Fibroblast of lung (primary cell): ENCODE measurements around the gene ACAA1. TPM values are rescaled to one million over a fixed set of nuclear protein-coding genes. Genes with fewer than 3 reads are reported as not detected.
A peak's percentile ranks its signal among the peaks of the same experiment; 100 is the strongest.

Experiments used
- DNase-seq, 2 donors: peaks; one replicate each; pipeline versions ENCODE4 v3.0.0 to v3.0.0-alpha.2; 2010; ENCODE audit warnings: low read depth in 2 of 2
- H2AFZ ChIP-seq: 2 replicates; pipeline ENCODE4 v1.5.1; 2012; ENCODE audit warnings: low read length, control low read depth, inconsistent platforms
- H3K27ac ChIP-seq: 2 replicates; pipeline ENCODE4 v1.5.1; 2011; ENCODE audit warnings: low read length, control low read depth; ENCODE audit not compliant: insufficient read depth
- H3K27me3 ChIP-seq: 2 replicates; pipeline ENCODE4 v1.5.1; 2011; ENCODE audit warnings: mild to moderate bottlenecking, low read length; ENCODE audit not compliant: control insufficient read depth, insufficient read depth
- H3K36me3 ChIP-seq: 2 replicates; pipeline ENCODE4 v1.5.1; 2011; ENCODE audit warnings: low read length; ENCODE audit not compliant: control insufficient read depth, insufficient read depth
- H3K4me1 ChIP-seq: 2 replicates; pipeline ENCODE4 v1.5.1; 2011; ENCODE audit warnings: low read length; ENCODE audit not compliant: control insufficient read depth, insufficient read depth; ENCODE audit errors: extremely low read depth
- H3K4me2 ChIP-seq: 2 replicates; pipeline ENCODE4 v1.5.1; 2011; ENCODE audit warnings: low read length, control low read depth; ENCODE audit not compliant: insufficient read depth; ENCODE audit errors: extremely low read depth
- H3K4me3 ChIP-seq, 4 experiments: fragments of 200-600 bp in 1 of 4; sonication (generic) in 1 of 4; replicated peaks in 1 of 4; 2 replicates each; pipeline ENCODE4 v1.5.1; 2011 to 2016; ENCODE audit warnings: low read length in 4 of 4, low read depth in 3 of 4, mild to moderate bottlenecking in 3 of 4, control low read depth in 2 of 4, inconsistent platforms in 1 of 4, mixed read lengths in 1 of 4; ENCODE audit not compliant: insufficient read depth in 1 of 4; ENCODE audit errors: control extremely low read depth in 1 of 4
- H3K79me2 ChIP-seq: 2 replicates; pipeline ENCODE4 v1.5.1; 2012; ENCODE audit warnings: mild to moderate bottlenecking, low read length, inconsistent platforms; ENCODE audit not compliant: control insufficient read depth, insufficient read depth
- H3K9ac ChIP-seq: 2 replicates; pipeline ENCODE4 v1.5.1; 2011; ENCODE audit warnings: mild to moderate bottlenecking, low read length, control low read depth; ENCODE audit not compliant: insufficient read depth
- H3K9me3 ChIP-seq: 2 replicates; pipeline ENCODE4 v1.5.1; 2012; ENCODE audit warnings: low read depth, low read length; ENCODE audit not compliant: control insufficient read depth, insufficient read depth
- H4K20me1 ChIP-seq: 2 replicates; pipeline ENCODE4 v1.5.1; 2011; ENCODE audit warnings: low read length; ENCODE audit not compliant: control insufficient read depth, insufficient read depth; ENCODE audit errors: extremely low read depth
- CTCF ChIP-seq, 2 donors: IDR thresholded peaks in 1 of 2; conservative IDR thresholded peaks in 1 of 2; 1 replicate in 1 of 2; 2 replicates in 1 of 2; pipeline ENCODE4 v1.5.1; 2011 to 2012; ENCODE audit warnings: low read length in 2 of 2, control low read depth in 1 of 2, inconsistent platforms in 1 of 2, low read depth in 1 of 2, mild to moderate bottlenecking in 1 of 2
- EZH2 ChIP-seq: IDR thresholded peaks from 2 replicates; pipeline ENCODE4 v1.5.1; 2012; ENCODE audit warnings: low read length, control low read depth, mild to moderate bottlenecking; ENCODE audit errors: missing control alignments
- polyA plus RNA-seq, 2 donors: library from polyadenylated mRNA; depleted of rRNA in 1 of 2; stranded (reverse) in 1 of 2; unstranded in 1 of 2; fragments of >200 nt; gene quantifications; 2 replicates each; pipeline ENCODE4 v1.2.1, GENCODE V29; 2011 to 2012; ENCODE audit warnings: missing spikeins in 1 of 2
- total RNA-seq: library from RNA; depleted of rRNA; stranded (reverse); fragments of >200 nt; gene quantifications from 2 replicates; pipeline ENCODE4 v1.2.1, GENCODE V29; 2014

The ACAA1 gene
- total and polyA plus RNA-seq, 2 donors (not counting 1 experiment from before 2014, with no cell fraction given): 40.6 to 41.0 TPM

GRCh38 chr3:38131621-38132369, 5.1 kb downstream of the ACAA1 start:
- Histone ChIP-seq H2AFZ (no peak overlapping the region), H4K20me1 (no peaks in the 10 kb centered on the region), H3K9me3 (no peaks in the 10 kb centered on the region), H3K4me3 (no peak overlapping the region), H3K9ac (no peak overlapping the region), H3K79me2 (peaks cover 10% of the 10 kb centered on the region), H3K36me3 (peaks cover 13% of the 10 kb centered on the region), H3K27me3 (no peaks in the 10 kb centered on the region), H3K4me1 (no peaks in the 10 kb centered on the region), H3K27ac (no peak overlapping the region), H3K4me2 (no peak overlapping the region)
- peak; percentile 51 to 76 for TF ChIP-seq CTCF (conservative IDR thresholded peaks at IDR 0.05 in 1 of 2, IDR thresholded peaks at IDR 0.05 in 1 of 2; ENCODE audit: low read depth in 1 of 2, low read length in 2 of 2)
- TF ChIP-seq EZH2: no peak
- peak; percentile 25 to 60 for DNase-seq

GRCh38 chr3:38130631-38131065, 6.3 kb downstream of the ACAA1 start:
- Histone ChIP-seq H2AFZ (no peak overlapping the region), H3K27me3 (no peaks in the 10 kb centered on the region), H3K79me2 (peaks cover 2% of the 10 kb centered on the region), H3K9ac (no peak overlapping the region), H3K36me3 (peaks cover 17% of the 10 kb centered on the region), H3K4me1 (no peaks in the 10 kb centered on the region), H3K9me3 (no peaks in the 10 kb centered on the region), H3K4me3 (no peak overlapping the region), H3K27ac (no peak overlapping the region), H4K20me1 (no peaks in the 10 kb centered on the region), H3K4me2 (no peak overlapping the region)
- no peak for TF ChIP-seq CTCF (conservative IDR thresholded peaks at IDR 0.05 in 1 of 2, IDR thresholded peaks at IDR 0.05 in 1 of 2; ENCODE audit: low read depth in 1 of 2, low read length in 2 of 2)
- no peak for TF ChIP-seq EZH2
- no peak for DNase-seq

- no peaks in the 10 kb centered on the region for H3K79me2 ChIP-seq
- H3K4me1 ChIP-seq: no peaks in the 10 kb centered on the region
- H3K27me3 ChIP-seq: no peaks in the 10 kb centered on the region
- no peak overlapping the region for H2AFZ ChIP-seq
- H3K9ac ChIP-seq: no peak overlapping the region
- H3K36me3 ChIP-seq: peaks cover 20% of the 10 kb centered on the region
- H3K27ac ChIP-seq: no peak overlapping the region
- no peak overlapping the region for H3K4me3 ChIP-seq
- H3K9me3 ChIP-seq: no peaks in the 10 kb centered on the region
- no peaks in the 10 kb centered on the region for H4K20me1 ChIP-seq
- no peak overlapping the region for H3K4me2 ChIP-seq
- DNase-seq: no peak
- TF ChIP-seq CTCF (conservative IDR thresholded peaks at IDR 0.05 in 1 of 2, IDR thresholded peaks at IDR 0.05 in 1 of 2; ENCODE audit: low read depth in 1 of 2, low read length in 2 of 2) (no peak), EZH2 (no peak)
Measured at GRCh38 chr3:38129058-38129457, 7.9 kb downstream of the ACAA1 start.
